ENCODE measurements around the gene TNFRSF8. TPM values are rescaled to one million over a fixed set of nuclear protein-coding genes. Genes with fewer than 3 reads are reported as not detected.

The TNFRSF8 gene
- total and polyA plus RNA-seq, 9 of the 15 experiments (the other 6 are each of a cell fraction or from before 2014, with no cell fraction given), result 3.5 to 38.4 (median 17.1) TPM

DNA sequence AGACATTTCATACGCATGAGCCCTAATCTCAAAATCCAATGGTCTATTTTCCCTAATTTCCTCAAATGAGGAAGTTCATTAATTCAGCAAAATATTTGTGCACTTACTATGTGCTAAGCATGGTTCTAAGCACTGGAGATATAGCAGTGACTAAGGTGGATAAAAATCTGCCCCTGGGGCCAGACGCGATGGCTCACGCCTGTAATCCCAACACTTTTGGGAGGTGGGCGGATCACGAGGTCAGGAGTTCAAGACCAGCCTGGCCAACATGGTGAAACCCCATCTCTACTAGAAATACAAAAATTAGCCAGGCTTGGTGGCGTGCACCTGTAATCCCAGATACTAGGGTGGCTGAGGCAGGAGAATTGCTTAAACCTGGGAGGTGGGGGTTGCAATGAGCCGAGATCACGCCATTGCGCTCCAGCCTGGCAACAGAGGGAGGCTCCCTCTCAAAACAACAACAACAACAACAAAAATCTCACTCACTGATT is 48.1 kb upstream of the TNFRSF8 start (continued):
- TF ChIP-seq ZKSCAN8 (CRISPR knock-in tag; IDR thresholded peaks at IDR 0.05) (0 out of 2 replicates have a peak, but pooled peaks have one; percentile 37), TBP (optimal IDR thresholded peaks at IDR 0.05; ENCODE audit: low read depth, low read length) (peak; percentile 90), NRF1 (conservative IDR thresholded peaks at IDR 0.05 in 1 of 2, IDR thresholded peaks at IDR 0.05 in 1 of 2) (peak in 1 of 2 experiments; percentile 32; a peak in 1 of 4 replicates), ZNF143 (CRISPR knock-in tag; IDR thresholded peaks at IDR 0.05) (no peak), BCOR (IDR thresholded peaks at IDR 0.05) (peak; percentile 75), PRDM10 (IDR thresholded peaks at IDR 0.05; ENCODE audit: partially characterized antibody) (peak; percentile 51), POLR3G (IDR thresholded peaks at IDR 0.05; ENCODE audit: extremely low read depth, insufficient read length, insufficient replicate concordance) (no peak), EGR1 (conservative IDR thresholded peaks at IDR 0.05) (peak; percentile 91), NR2F6 (CRISPR knock-in tag; IDR thresholded peaks at IDR 0.05) (no peak), ZNF263 (CRISPR knock-in tag; IDR thresholded peaks at IDR 0.05; ENCODE audit: borderline replicate concordance) (no peak), CXXC5 (CRISPR knock-in tag; IDR thresholded peaks at IDR 0.05) (peak; percentile 51; the same call in 1 of the 2 replicates), MTA3 (IDR thresholded peaks at IDR 0.05; ENCODE audit: borderline replicate concordance) (0 out of 2 replicates have a peak, but pooled peaks have one; percentile 13)
- TF ChIP-seq, protein P1, sequence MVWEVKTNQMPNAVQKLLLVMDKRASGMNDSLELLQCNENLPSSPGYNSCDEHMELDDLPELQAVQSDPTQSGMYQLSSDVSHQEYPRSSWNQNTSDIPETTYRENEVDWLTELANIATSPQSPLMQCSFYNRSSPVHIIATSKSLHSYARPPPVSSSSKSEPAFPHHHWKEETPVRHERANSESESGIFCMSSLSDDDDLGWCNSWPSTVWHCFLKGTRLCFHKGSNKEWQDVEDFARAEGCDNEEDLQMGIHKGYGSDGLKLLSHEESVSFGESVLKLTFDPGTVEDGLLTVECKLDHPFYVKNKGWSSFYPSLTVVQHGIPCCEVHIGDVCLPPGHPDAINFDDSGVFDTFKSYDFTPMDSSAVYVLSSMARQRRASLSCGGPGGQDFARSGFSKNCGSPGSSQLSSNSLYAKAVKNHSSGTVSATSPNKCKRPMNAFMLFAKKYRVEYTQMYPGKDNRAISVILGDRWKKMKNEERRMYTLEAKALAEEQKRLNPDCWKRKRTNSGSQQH (CRISPR knock-in tag; IDR thresholded peaks at IDR 0.05), result no peak
- TF ChIP-seq, protein P2, sequence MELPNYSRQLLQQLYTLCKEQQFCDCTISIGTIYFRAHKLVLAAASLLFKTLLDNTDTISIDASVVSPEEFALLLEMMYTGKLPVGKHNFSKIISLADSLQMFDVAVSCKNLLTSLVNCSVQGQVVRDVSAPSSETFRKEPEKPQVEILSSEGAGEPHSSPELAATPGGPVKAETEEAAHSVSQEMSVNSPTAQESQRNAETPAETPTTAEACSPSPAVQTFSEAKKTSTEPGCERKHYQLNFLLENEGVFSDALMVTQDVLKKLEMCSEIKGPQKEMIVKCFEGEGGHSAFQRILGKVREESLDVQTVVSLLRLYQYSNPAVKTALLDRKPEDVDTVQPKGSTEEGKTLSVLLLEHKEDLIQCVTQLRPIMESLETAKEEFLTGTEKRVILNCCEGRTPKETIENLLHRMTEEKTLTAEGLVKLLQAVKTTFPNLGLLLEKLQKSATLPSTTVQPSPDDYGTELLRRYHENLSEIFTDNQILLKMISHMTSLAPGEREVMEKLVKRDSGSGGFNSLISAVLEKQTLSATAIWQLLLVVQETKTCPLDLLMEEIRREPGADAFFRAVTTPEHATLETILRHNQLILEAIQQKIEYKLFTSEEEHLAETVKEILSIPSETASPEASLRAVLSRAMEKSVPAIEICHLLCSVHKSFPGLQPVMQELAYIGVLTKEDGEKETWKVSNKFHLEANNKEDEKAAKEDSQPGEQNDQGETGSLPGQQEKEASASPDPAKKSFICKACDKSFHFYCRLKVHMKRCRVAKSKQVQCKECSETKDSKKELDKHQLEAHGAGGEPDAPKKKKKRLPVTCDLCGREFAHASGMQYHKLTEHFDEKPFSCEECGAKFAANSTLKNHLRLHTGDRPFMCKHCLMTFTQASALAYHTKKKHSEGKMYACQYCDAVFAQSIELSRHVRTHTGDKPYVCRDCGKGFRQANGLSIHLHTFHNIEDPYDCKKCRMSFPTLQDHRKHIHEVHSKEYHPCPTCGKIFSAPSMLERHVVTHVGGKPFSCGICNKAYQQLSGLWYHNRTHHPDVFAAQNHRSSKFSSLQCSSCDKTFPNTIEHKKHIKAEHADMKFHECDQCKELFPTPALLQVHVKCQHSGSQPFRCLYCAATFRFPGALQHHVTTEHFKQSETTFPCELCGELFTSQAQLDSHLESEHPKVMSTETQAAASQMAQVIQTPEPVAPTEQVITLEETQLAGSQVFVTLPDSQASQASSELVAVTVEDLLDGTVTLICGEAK (IDR thresholded peaks at IDR 0.05), result peak; percentile 61; the same call in 1 of the 2 replicates
- TF ChIP-seq, protein P2 (CRISPR knock-in tag; IDR thresholded peaks at IDR 0.05), result no peak
